ENCODE results near the gene SLC8A3.
A peak's percentile ranks its signal among the peaks of the same experiment; 100 is the strongest.

The SLC8A3 gene

DNA sequence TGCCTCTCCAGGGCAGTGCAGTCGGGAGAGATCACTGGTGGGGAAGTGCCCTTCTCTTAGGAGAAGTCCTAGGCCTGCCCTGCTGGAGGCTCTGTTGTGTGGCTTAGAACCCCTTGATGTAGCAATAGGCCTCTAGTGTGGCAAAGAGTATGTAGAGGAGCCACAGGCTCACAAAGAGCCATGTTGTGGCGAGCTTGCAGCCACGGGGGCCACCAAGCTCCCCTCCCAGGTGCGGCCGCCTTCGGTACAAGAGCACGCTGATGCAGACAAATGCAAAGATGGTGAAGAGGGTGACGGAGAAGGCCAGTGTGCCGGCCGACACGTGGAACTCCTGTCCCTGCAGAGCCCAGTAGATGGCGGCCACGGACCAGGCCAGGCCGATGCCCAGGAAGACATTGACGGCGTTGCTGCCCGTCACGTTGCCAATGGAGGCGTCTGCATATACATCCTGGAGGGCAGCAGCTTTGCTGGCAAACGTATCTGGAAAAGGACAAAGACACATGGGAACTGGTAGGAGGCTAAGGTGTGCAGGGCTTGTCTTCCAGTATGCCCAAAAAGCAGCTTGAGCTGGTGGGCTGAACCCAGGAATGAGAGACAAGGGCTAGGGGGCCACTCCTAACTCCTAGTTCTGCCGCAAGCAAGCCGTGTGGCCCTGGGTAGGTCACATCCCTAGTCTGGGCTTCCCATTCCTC lies 142.8 kb downstream of the SLC8A3 start:
- H3K4me3 ChIP-seq (ENCODE audit: low read depth, low read length) = no peak overlapping the region
- TF ChIP-seq, protein P1, sequence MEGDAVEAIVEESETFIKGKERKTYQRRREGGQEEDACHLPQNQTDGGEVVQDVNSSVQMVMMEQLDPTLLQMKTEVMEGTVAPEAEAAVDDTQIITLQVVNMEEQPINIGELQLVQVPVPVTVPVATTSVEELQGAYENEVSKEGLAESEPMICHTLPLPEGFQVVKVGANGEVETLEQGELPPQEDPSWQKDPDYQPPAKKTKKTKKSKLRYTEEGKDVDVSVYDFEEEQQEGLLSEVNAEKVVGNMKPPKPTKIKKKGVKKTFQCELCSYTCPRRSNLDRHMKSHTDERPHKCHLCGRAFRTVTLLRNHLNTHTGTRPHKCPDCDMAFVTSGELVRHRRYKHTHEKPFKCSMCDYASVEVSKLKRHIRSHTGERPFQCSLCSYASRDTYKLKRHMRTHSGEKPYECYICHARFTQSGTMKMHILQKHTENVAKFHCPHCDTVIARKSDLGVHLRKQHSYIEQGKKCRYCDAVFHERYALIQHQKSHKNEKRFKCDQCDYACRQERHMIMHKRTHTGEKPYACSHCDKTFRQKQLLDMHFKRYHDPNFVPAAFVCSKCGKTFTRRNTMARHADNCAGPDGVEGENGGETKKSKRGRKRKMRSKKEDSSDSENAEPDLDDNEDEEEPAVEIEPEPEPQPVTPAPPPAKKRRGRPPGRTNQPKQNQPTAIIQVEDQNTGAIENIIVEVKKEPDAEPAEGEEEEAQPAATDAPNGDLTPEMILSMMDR (IDR thresholded peaks at IDR 0.05; ENCODE audit: borderline replicate concordance, insufficient read depth, low read depth, low read length) = peak; percentile 55

DNA sequence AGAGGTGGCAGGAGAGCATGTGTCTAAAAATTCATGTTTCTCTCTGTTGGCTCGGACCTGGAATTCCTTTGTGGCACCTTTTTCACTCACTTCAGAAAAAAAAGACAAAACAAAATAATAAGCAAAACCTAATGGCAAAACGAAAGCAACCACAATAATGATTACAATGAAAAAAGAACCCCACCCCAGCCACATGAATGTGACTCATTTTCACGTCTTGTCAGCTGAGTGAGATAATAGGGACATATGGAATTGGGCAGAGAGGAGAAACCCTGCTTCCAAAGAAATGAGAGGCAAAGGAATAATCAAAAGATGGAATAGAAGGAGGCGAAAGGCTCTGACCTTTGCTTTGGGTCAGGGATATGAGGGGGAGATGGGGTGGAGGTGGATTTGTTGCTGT lies 143.4 kb downstream of the SLC8A3 start:
- H3K4me3 ChIP-seq (ENCODE audit: low read depth, low read length) = no peak overlapping the region
- TF ChIP-seq, protein P1 (IDR thresholded peaks at IDR 0.05; ENCODE audit: borderline replicate concordance, insufficient read depth, low read depth, low read length) = no peak

DNA sequence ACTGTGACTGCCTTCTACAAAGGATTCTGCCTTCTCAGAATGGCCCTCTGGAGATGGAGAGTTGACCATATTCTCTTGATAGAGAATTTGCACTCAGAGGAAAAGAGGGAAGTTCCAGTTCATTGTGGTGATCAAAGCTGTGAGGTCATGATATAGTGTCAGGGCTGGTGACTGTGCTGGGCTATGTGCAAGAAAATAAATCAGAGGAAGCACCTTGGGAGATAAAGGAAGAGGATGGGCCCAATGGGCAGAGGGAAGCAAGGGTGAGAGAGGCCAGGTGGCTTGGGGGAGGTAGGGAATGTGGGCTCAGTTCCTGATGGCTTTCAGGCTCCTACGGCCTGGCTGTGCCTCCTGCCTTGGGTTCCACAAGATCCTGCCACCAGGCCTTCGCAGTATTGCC lies 145.8 kb downstream of the SLC8A3 start:
- TF ChIP-seq, protein P1 (IDR thresholded peaks at IDR 0.05; ENCODE audit: borderline replicate concordance, insufficient read depth, low read depth, low read length) = no peak
- H3K4me3 ChIP-seq (ENCODE audit: low read depth, low read length) = no peak overlapping the region

DNA sequence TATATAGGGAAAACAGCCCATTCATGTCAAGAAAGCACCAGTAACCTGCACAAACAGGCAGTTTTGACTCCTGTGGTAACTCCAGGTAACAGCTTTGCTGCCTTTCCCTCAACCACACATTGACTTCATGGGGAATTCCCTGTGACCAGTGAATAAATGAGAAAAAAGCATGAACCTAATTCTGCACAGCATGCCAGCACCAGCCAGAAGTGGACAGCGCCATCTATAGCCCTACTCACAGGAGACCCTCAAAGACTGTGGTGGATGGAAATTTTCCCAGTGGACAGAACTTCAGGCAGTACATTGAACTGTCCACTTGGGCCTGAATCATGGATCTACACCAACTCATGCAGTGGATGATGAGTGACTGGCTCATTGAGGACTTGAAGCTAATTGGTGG lies 152.1 kb downstream of the SLC8A3 start:
- no peak overlapping the region for H3K4me3 ChIP-seq (ENCODE audit: low read depth, low read length)
- TF ChIP-seq, protein P1 (IDR thresholded peaks at IDR 0.05; ENCODE audit: borderline replicate concordance, insufficient read depth, low read depth, low read length) = no peak; the same call in 1 of the 2 replicates

DNA sequence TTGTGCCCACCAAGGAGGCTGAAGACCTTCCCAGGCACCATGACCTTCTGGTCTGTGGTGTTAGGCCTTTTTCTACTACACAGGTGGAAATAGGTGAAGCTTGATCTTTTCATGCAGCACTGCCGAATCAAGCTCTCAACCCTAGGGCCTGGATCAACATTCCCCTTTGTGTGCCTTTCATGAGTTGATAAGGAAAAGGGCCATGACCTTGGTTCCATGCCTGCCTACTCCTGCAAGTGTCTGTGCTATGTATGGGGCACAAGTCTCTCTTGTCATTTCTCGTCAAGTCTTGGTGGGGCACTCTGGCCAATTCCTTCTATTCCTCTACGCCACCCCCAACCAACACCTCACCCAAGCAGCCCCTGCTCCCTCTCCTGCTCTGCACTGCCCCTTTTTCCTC lies 154.5 kb downstream of the SLC8A3 start:
- TF ChIP-seq, protein P1 (IDR thresholded peaks at IDR 0.05; ENCODE audit: borderline replicate concordance, insufficient read depth, low read depth, low read length) = no peak
- no peak overlapping the region for H3K4me3 ChIP-seq (ENCODE audit: low read depth, low read length)

DNA sequence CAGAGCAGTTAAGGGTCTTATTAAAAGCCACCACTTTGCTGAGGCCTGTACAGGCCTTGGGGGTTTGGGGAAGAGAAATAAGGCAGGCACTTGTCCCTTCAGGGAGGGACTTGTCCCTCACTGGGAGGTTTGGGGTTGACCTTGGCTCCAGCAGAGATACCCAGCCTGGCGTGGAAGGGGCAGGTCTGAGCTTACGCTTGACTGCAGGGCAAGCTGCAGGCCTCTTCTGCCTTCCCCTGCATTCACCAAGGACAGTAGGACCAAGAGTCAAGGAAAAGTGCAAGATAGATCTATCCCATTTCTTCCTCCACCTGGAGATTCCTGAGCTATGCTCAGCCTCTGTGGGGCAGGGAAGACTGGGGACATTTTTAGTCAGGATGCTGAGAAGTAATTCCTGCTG lies 155.2 kb downstream of the SLC8A3 start:
- TF ChIP-seq, protein P1 (IDR thresholded peaks at IDR 0.05; ENCODE audit: borderline replicate concordance, insufficient read depth, low read depth, low read length) = no peak
- no peak overlapping the region for H3K4me3 ChIP-seq (ENCODE audit: low read depth, low read length)

DNA sequence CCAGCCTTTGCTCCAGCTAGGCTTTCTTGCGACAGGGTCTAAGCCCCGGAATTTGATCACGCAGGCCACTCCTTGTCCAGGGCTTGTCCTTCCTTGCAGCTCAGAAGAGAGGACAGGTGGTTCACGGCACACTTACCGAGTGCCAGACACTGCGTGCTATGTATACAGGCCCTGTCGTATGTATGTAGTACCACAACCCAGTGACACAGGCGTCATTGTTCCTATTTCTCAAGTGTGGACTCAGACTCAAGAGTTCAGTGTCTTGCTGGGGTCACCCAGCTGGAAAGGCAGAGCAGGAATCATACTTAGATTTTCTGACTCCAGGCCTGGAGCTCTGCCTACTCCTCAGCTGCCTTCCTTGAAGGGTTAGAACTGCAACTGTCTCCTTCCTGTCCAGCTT lies 155.6 kb downstream of the SLC8A3 start:
- H3K4me3 ChIP-seq (ENCODE audit: low read depth, low read length) = no peak overlapping the region
- TF ChIP-seq, protein P1 (IDR thresholded peaks at IDR 0.05; ENCODE audit: borderline replicate concordance, insufficient read depth, low read depth, low read length) = no peak

All from GM12875 (cell line).